NOMO-1 treated with dmso at 0.1 percent for 144 hours (cell line): ENCODE measurements around the gene SLC25A15.

Source experiments
- DNase-seq: peaks from one replicate; lab custom pipeline; 2025; ENCODE audit not compliant: unreplicated experiment; lab: John Stamatoyannopoulos, UW

SLC25A15 gene

GRCh38 chr13:40789275-40790153, at the start of gene SLC25A15:
SLC25A15 (plus strand) TSS chr13:40789611; CDS start chr13:40793227, 3,616 bp downstream.
- peak; percentile 83 for DNase-seq

DNA sequence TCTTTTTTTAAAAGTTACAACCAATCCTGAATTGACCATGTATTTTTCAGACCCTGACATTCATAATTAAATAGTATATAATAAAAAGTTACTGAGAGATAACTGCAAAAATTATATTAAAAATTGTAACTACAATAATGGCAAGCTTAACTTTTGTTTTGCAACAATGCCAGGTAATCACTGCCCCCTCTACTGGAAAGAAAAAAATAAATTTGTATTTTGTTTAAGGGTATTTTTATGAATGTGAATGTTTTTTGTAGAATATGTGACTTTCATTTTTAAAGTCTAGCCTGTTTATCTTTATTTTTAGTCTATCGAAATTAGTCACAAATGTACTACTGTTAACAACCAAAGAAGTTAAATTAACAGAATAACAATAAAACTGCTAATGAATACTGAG, 40.1 kb upstream of the SLC25A15 start:
- DNase-seq = no peak

DNA sequence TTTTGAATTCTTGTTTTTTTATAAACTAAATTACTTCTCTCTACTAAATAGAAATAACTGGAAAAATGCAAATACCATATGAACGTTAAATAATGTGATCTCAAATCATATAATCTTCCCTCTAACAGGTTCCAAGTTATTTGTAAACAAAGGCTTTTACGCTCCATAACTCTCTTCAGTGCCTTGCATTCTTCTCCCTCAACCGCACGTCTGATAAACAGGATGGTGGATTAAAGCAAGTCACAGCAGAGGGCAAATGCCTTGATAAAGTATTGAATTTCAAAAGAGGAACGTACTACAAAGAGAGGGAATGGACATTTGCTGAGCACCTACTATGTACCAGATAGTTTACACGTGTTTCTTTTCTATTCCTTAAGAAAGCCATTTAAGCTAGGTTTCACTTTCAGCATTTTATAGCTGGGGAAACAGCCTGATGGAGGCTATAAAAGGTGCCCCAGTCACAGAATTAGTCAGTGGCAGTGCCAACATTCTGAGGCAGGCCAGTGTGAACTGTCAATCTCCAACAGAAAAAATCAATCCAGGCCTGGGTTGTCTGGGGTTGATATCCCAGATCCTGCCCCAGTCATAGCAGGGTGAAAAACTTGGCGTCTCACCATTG, 34.2 kb upstream of the SLC25A15 start:
- DNase-seq = no peak

- no peak for DNase-seq
These were observed 33.4 kb upstream of the SLC25A15 start for GRCh38 chr13:40756042-40756441.

GRCh38 chr13:40758811-40759210, 30.6 kb upstream of the SLC25A15 start:
- no peak for DNase-seq

DNA sequence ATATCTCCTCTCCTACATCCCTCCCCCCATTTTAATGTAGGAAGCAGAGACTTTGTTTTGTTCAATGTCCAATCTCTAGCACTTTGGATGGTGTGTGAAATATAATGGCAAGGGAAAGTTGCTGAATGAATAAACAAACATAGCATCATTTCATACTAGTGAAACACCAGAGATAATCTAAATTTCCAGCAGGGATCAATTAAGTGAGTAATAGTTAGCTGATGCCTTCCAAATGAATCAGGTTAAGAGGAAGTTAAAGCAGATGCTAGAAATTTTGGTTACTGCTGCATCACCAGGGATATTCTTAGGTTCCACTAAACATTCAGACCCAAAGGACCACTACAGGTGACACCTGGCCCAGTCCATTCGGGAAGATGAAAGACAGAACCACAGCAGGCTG, 26.6 kb upstream of the SLC25A15 start:
- DNase-seq = no peak

GRCh38 chr13:40764587-40765403, 24.6 kb upstream of the SLC25A15 start:
- DNase-seq = no peak

- no peak for DNase-seq
These were observed 23.8 kb upstream of the SLC25A15 start for GRCh38 chr13:40765602-40766001.

DNA sequence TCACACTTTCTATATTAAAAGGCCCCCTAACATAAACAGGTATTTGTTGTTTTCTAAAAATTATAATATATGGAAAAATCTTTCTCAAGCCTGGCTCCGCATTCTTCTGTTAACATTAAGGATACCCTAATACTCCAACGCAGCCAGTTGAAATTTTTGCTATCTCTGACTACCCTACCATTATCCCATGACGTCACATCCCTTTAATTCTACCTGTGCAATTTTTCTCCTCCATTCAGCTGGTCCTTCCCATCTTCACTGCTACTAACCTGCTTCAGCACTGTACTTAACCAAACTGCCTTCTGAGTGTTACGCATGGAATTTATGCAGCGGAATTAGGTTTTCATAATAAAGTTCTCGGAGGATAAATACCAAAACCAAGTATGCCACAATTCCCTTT, 19.4 kb upstream of the SLC25A15 start:
- no peak for DNase-seq

- DNase-seq = no peak
These were observed 18.8 kb upstream of the SLC25A15 start for GRCh38 chr13:40770609-40770933.

- peak; percentile 97 for DNase-seq
These were observed 18.3 kb upstream of the SLC25A15 start, which contains the start of gene MRPS31 for GRCh38 chr13:40770934-40771618. MRPS31 (minus strand) TSS chr13:40771190; CDS start chr13:40771136, 54 bp downstream.

GRCh38 chr13:40772765-40773473, 16.5 kb upstream of the SLC25A15 start:
- DNase-seq = no peak

GRCh38 chr13:40774672-40775071, 14.7 kb upstream of the SLC25A15 start:
- DNase-seq = no peak

DNA sequence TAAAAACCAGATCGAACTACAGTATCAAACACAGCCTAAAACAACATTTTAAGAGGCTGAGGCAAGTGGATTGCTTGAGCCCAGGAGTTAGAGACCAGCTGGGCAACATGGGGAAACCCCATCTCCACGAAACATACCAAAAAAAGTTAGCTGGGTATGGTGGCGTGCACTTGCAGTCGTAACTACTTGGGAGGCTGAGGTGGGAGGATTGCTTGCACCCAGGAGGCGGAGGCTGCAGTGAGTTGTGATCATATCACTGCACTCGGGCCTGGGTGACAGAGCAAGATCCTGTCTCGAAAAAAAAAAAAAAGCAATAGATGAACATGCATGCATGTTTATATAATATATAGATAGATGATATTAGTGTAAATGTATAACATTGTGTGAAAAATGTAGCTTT, 13.2 kb upstream of the SLC25A15 start:
- no peak for DNase-seq

GRCh38 chr13:40776681-40777165, 12.7 kb upstream of the SLC25A15 start:
- peak; percentile 81 for DNase-seq

DNA sequence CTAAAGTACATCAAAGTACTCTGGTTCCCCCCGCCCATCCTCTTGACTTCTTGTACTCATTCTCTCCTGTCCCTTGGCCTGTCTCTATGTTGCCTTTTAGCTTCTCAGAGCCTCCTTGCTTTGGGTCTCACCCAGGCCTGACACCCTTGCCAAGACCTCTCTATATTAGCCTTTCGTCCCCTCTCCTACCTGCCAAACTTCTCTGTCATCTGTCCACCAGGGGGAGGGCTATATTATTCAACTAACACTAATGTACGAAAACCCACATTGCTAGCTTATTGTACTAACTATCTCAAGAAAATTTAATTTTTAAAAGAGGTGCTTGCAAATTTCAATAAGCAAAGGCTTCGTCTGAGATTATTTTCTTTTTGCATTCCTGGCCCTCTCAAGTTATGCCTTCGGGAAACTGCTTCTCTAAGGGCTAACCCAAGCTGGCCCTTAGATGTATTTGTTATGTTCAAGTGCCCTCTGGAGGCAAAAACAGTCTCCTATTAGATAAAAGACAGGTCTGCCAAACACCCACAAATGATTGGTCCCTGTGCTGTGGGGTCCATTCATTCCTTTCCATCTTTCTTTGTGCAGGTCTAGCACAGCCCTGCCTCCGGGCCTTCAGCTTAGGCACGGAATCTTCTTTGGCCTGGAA, 12.1 kb upstream of the SLC25A15 start:
- peak; percentile 72 for DNase-seq

DNA sequence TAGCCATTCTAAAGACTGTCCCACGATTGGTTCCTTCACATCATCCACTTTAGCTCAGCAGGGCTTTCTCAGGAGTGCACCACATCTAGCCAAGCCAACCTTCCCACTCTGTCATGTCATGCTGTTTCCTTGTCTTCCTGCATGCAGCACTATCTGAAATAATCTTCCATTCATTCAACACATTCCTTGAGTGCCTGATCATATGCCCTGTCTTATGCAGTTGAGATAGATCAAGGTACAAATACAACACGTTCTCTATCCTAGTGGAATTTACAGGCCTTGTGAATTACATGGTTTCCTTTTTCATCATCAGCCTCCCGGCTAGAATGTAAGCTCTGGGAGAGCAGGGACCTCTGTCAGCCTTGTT, 11.6 kb upstream of the SLC25A15 start:
- no peak for DNase-seq

- no peak for DNase-seq
These were observed 10.4 kb upstream of the SLC25A15 start for GRCh38 chr13:40779049-40779448.

DNA sequence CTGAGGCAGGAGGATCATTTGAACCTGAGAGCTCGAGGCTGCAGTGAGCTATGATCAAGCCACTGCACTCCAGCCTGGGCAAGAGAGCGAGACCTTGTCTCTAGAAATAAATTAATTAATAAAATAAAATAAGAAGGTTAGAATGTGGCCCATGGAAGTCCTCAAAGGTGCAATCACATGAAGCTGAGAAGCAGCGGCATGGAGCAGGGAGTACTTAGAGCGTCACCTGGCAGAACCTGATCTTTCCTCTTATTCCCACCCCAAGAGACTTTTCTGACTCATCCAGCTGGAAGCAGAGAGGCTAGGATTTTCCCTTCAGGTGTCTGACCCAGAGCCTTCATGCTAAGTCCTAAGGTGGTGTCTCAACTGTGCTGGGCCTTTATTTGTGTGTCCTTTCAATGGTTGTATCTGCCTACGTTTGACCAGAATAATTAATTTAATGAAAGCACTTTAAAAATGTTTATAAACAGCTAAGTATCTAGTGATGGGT, 9.6 kb upstream of the SLC25A15 start:
- DNase-seq = no peak
